ENCODE data around the gene WDR12.

GRCh38 chr2:202842690-202843089, 68.8 kb downstream of the WDR12 start:
- no peak for TF ChIP-seq POLR2A (IDR thresholded peaks at IDR 0.05; ENCODE audit: low read depth, low read length)
- no peak for TF ChIP-seq POLR2AphosphoS5 (IDR thresholded peaks at IDR 0.05; ENCODE audit: low read depth, low read length)
